HepG2 (cell line): ENCODE results near the gene KLHL21. TPM values are rescaled to one million over a fixed set of nuclear protein-coding genes. Genes with fewer than 3 reads are reported as not detected.

ENCODE experiments used
- DNMT1 ChIP-seq: sonication (generic); formaldehyde crosslinking; IDR thresholded peaks from 2 replicates; pipeline ENCODE4 v1.5.1; 2020; ENCODE audit warnings: mild to moderate bottlenecking, missing genetic modification reagents
- ELF3 ChIP-seq: IDR thresholded peaks from 2 replicates; pipeline ENCODE4 v1.6.1; 2016; ENCODE audit warnings: missing genetic modification reagents, missing compliant biosample characterization
- FIP1L1 ChIP-seq: fragments of 200-400 bp; formaldehyde crosslinking; IDR thresholded peaks from 2 replicates; pipeline ENCODE4 v1.6.1; 2018; ENCODE audit warnings: low read depth, mild to moderate bottlenecking, low read length, moderate library complexity, borderline replicate concordance; ENCODE audit not compliant: insufficient read depth
- JUND ChIP-seq: sonication (generic); formaldehyde crosslinking; IDR thresholded peaks from 2 replicates; pipeline ENCODE4 v1.8.0; 2022; ENCODE audit warnings: mild to moderate bottlenecking, missing genetic modification reagents
- KAT7 ChIP-seq: IDR thresholded peaks from 2 replicates; pipeline ENCODE4 v1.6.1; 2018; ENCODE audit warnings: borderline replicate concordance, missing compliant biosample characterization
- MEIS1 ChIP-seq: sonication (generic); formaldehyde crosslinking; IDR thresholded peaks from 2 replicates; pipeline ENCODE4 v1.9.0; 2021; ENCODE audit warnings: mild to moderate bottlenecking, missing genetic modification reagents, moderate library complexity, borderline replicate concordance
- NRL ChIP-seq: sonication (generic); formaldehyde crosslinking; IDR thresholded peaks from 2 replicates; pipeline ENCODE4 v1.5.0; 2020; ENCODE audit warnings: missing genetic modification reagents, mild to moderate bottlenecking, moderate library complexity, borderline replicate concordance
- REL ChIP-seq: sonication (generic); formaldehyde crosslinking; conservative IDR thresholded peaks from 2 replicates; pipeline ENCODE4 v1.8.0; 2022; ENCODE audit warnings: mild to moderate bottlenecking, missing genetic modification reagents, moderate library complexity
- SNRNP70 ChIP-seq: fragments of 200-400 bp; formaldehyde crosslinking; IDR thresholded peaks from 2 replicates; pipeline ENCODE4 v1.6.1; 2017; ENCODE audit warnings: mild to moderate bottlenecking, low read depth, low read length, moderate library complexity
- SOX5 ChIP-seq: IDR thresholded peaks from 2 replicates; pipeline ENCODE4 v1.6.1; 2016; ENCODE audit warnings: borderline replicate concordance
- STAT5B ChIP-seq: sonication (generic); formaldehyde crosslinking; IDR thresholded peaks from 2 replicates; pipeline ENCODE4 v1.4.0; 2020; ENCODE audit warnings: missing genetic modification reagents
- TRIM24 ChIP-seq: sonication (generic); formaldehyde crosslinking; IDR thresholded peaks from 2 replicates; pipeline ENCODE4 v1.8.0; 2022; ENCODE audit warnings: mild to moderate bottlenecking, missing genetic modification reagents
- ZFP37 ChIP-seq: sonication (generic); formaldehyde crosslinking; IDR thresholded peaks from 2 replicates; pipeline ENCODE4 v1.4.0; 2020; ENCODE audit warnings: missing genetic modification reagents, borderline replicate concordance
- ZNF530 ChIP-seq: sonication (generic); formaldehyde crosslinking; IDR thresholded peaks from 2 replicates; pipeline ENCODE4 v1.5.0; 2020; ENCODE audit warnings: low read depth, mild to moderate bottlenecking, missing genetic modification reagents
- ZNF564 ChIP-seq: sonication (generic); formaldehyde crosslinking; IDR thresholded peaks from 2 replicates; pipeline ENCODE4 v1.8.1; 2023; ENCODE audit warnings: mild to moderate bottlenecking, missing genetic modification reagents
- ZNF572 ChIP-seq: sonication (generic); formaldehyde crosslinking; IDR thresholded peaks from 2 replicates; pipeline ENCODE4 v1.5.1; 2020; ENCODE audit warnings: mild to moderate bottlenecking, missing genetic modification reagents
- ZNF652 ChIP-seq: IDR thresholded peaks from 2 replicates; pipeline ENCODE4 v1.6.1; 2016; ENCODE audit warnings: low read depth, borderline replicate concordance
- polyA plus RNA-seq, 8 experiments: library from polyadenylated mRNA; depleted of rRNA in 3 of 8; stranded (reverse) in 7 of 8; unstranded in 1 of 8; fragments of >200 nt; fragmentation: Illumina TruSeq in 4 of 8; extraction: Trizol in 4 of 8; gene quantifications; 2 replicates each; pipeline versions ENCODE4 v1.2.1 to v1.2.3, GENCODE V29; 2011 to 2016; ENCODE audit warnings: low read depth in 4 of 8, missing spikeins in 1 of 8, mixed read lengths in 1 of 8; ENCODE audit not compliant: insufficient read depth in 1 of 8
- total RNA-seq, 5 experiments: library from RNA; depleted of rRNA; stranded (reverse); fragments of >200 nt; fragmentation: Illumina TruSeq; extraction: Trizol; gene quantifications; 2 replicates each; pipeline ENCODE4 v1.2.3, GENCODE V29; 2016; ENCODE audit warnings: low read depth in 1 of 5
- TF ChIP-seq, protein P1 (sequence below): IDR thresholded peaks from 2 replicates; pipeline ENCODE4 v1.6.1; 2016; ENCODE audit warnings: missing compliant biosample characterization, missing genetic modification reagents, borderline replicate concordance
- TF ChIP-seq, protein P2 (sequence below): sonication (generic); formaldehyde crosslinking; IDR thresholded peaks from 2 replicates; pipeline ENCODE4 v1.5.1; 2020; ENCODE audit warnings: missing genetic modification reagents, mild to moderate bottlenecking, borderline replicate concordance
- TF ChIP-seq, protein P3 (sequence below): sonication (generic); formaldehyde crosslinking; IDR thresholded peaks from 2 replicates; pipeline ENCODE4 v1.4.0; 2020; ENCODE audit warnings: missing genetic modification reagents, borderline replicate concordance

Gene KLHL21
- total and polyA plus RNA-seq, 2 of the 13 experiments (the other 11 are each of a cell fraction or from before 2014, with no cell fraction given): 14.8 to 25.0 TPM

DNA sequence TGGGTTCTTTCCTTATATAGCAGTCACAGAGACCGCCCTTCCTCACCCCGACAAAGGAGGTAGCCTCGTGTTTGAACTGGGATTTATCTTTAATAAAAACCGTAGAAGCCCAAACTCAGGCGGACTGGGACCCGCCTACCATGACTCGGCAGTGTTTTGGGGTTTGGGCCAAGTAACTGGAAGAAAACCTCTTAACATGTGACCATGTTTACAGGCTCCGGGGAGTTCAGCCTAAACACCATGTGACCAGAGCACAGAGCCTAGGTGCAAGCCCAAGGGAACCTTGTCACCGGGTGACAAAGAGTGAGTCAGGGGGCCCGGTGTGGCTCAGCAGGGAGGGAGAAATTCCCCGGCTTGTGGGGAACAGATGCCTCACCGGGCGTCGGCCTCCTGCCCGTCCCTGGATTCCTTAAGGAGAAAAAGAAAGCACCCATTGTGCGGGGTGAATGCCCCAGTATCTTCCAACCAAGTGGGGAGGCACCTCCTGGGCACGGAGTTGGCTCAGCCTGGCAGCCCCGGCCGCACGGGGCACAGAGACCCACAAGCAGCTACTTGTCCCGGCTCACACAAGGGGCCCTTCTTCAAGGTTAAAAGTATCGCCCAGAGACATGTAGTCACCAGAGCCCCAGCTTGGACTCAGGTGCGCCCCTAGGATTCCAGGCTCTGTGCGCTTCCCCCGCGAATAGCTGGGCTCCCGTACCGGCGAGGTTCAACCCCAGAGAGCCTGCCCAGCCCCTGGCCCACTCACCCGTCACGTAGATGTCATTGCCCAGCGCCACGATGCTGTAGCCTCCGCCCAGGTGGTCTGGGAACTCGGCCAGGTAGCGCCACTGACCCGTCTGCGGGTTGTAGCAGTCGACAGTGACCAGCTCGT, 1.4 kb downstream of the KLHL21 start (continued):
- no peak for TF ChIP-seq ZNF530 (CRISPR knock-in tag)
- no peak for TF ChIP-seq STAT5B
- TF ChIP-seq ELF3 (CRISPR knock-in tag): 0 out of 2 replicates have a peak, but pooled peaks have one; percentile 40
- TF ChIP-seq SOX5 (CRISPR knock-in tag): peak; percentile 28; the same call in 1 of the 2 replicates
- no peak for TF ChIP-seq DNMT1 (CRISPR knock-in tag)
- TF ChIP-seq, protein P1, sequence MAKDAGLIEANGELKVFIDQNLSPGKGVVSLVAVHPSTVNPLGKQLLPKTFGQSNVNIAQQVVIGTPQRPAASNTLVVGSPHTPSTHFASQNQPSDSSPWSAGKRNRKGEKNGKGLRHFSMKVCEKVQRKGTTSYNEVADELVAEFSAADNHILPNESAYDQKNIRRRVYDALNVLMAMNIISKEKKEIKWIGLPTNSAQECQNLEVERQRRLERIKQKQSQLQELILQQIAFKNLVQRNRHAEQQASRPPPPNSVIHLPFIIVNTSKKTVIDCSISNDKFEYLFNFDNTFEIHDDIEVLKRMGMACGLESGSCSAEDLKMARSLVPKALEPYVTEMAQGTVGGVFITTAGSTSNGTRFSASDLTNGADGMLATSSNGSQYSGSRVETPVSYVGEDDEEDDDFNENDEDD (CRISPR knock-in tag): no peak
- TF ChIP-seq ZNF572 (CRISPR knock-in tag): no peak
- no peak for TF ChIP-seq ZNF564 (CRISPR knock-in tag)
- TF ChIP-seq JUND (CRISPR knock-in tag): no peak
- TF ChIP-seq, protein P2, sequence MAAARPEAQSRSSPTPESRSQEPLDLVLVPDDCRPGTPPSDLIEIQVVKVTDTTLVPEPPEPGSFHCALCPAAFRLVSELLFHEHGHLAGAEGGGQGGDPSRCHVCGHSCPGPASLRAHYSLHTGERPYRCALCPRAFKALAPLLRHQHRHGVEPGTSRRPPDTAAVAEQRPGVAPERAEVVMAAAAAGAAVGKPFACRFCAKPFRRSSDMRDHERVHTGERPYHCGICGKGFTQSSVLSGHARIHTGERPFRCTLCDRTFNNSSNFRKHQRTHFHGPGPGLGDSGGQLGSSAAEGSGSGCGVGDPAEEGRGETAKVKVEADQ (CRISPR knock-in tag): no peak
- 0 out of 2 replicates have a peak, but pooled peaks have one; percentile 34 for TF ChIP-seq ZFP37 (CRISPR knock-in tag)
- TF ChIP-seq, protein P3, sequence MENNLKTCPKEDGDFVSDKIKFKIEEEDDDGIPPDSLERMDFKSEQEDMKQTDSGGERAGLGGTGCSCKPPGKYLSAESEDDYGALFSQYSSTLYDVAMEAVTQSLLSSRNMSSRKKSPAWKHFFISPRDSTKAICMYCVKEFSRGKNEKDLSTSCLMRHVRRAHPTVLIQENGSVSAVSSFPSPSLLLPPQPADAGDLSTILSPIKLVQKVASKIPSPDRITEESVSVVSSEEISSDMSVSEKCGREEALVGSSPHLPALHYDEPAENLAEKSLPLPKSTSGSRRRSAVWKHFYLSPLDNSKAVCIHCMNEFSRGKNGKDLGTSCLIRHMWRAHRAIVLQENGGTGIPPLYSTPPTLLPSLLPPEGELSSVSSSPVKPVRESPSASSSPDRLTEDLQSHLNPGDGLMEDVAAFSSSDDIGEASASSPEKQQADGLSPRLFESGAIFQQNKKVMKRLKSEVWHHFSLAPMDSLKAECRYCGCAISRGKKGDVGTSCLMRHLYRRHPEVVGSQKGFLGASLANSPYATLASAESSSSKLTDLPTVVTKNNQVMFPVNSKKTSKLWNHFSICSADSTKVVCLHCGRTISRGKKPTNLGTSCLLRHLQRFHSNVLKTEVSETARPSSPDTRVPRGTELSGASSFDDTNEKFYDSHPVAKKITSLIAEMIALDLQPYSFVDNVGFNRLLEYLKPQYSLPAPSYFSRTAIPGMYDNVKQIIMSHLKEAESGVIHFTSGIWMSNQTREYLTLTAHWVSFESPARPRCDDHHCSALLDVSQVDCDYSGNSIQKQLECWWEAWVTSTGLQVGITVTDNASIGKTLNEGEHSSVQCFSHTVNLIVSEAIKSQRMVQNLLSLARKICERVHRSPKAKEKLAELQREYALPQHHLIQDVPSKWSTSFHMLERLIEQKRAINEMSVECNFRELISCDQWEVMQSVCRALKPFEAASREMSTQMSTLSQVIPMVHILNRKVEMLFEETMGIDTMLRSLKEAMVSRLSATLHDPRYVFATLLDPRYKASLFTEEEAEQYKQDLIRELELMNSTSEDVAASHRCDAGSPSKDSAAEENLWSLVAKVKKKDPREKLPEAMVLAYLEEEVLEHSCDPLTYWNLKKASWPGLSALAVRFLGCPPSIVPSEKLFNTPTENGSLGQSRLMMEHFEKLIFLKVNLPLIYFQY: 0 out of 2 replicates have a peak, but pooled peaks have one; percentile 30
- TF ChIP-seq ZNF652 (CRISPR knock-in tag): peak; percentile 31; the same call in 1 of the 2 replicates
- no peak for TF ChIP-seq KAT7 (CRISPR knock-in tag)
- TF ChIP-seq SNRNP70: no peak
- TF ChIP-seq TRIM24 (CRISPR knock-in tag): no peak
- TF ChIP-seq NRL (CRISPR knock-in tag): no peak
- 0 out of 2 replicates have a peak, but pooled peaks have one; percentile 61 for TF ChIP-seq MEIS1 (CRISPR knock-in tag)
- no peak for TF ChIP-seq FIP1L1
- no peak; the same call in 1 of the 2 replicates for TF ChIP-seq REL
